ENCODE data around the gene KLK5.
"Not testable (repeated sequence)": the region's sequence is repeated elsewhere in the genome, so short reads cannot be mapped to it uniquely, and the experiment has no call there.

GRCh38 chr19:50896089-50896590 is 56.7 kb downstream of the KLK5 start:
- not testable (repeated sequence) for TF ChIP-seq CTCF, POLR2A (IDR thresholded peaks at IDR 0.05)
